GM18507 (cell line): ENCODE data around the gene RGS8.

Source experiments
- DNase-seq: peaks from one replicate; pipeline ENCODE4 v3.0.0; 2011; ENCODE audit warnings: low read depth; ENCODE audit not compliant: insufficient read length; ENCODE audit errors: extremely low spot score
- FAIRE-seq: peaks from 2 replicates; lab custom pipeline; 2011; peaks lifted over from hg19 to GRCh38; lab: Jason Lieb, UNC

RGS8 gene

GRCh38 chr1:182649041-182649440, 35.3 kb downstream of the RGS8 start:
- FAIRE-seq (peak; percentile 81), DNase-seq (no peak)

- FAIRE-seq (no peak), DNase-seq (no peak)
These were observed 37.6 kb downstream of the RGS8 start for GRCh38 chr1:182646739-182647138.

GRCh38 chr1:182644886-182645285, 39.5 kb downstream of the RGS8 start:
- no peak for DNase-seq

GRCh38 chr1:182643699-182644098, 40.7 kb downstream of the RGS8 start:
- DNase-seq, result no peak
- no peak for FAIRE-seq

More at GRCh38 chr1:182644886-182645285, 39.5 kb downstream of the RGS8 start:
- peak; percentile 58 for FAIRE-seq

GRCh38 chr1:182642461-182642860, 41.9 kb downstream of the RGS8 start:
- DNase-seq (no peak), FAIRE-seq (no peak)

GRCh38 chr1:182641561-182641960, 42.8 kb downstream of the RGS8 start:
- no peak for DNase-seq
- no peak for FAIRE-seq

GRCh38 chr1:182639330-182639729, 45.1 kb downstream of the RGS8 start:
- DNase-seq (no peak), FAIRE-seq (no peak)

- FAIRE-seq (no peak), DNase-seq (no peak)
These were observed 46.6 kb downstream of the RGS8 start for GRCh38 chr1:182637769-182638168.

- DNase-seq (no peak), FAIRE-seq (no peak)
These were observed 48.5 kb downstream of the RGS8 start for GRCh38 chr1:182635871-182636270.
